Activated CD4-positive, alpha-beta memory T cell treated with anti-CD3 and anti-CD28 coated beads, Interleukin-2, amount 10 ng/mL, durations not matched to agents 7 days and 5 days (primary cell): Measurements from ENCODE around the gene C20orf204. TPM values are rescaled to one million over a fixed set of nuclear protein-coding genes. Genes with fewer than 3 reads are reported as not detected.

Experiments
- CTCF ChIA-PET: fragments of 350-600 bp; sonication (Branson Sonifier 250); formaldehyde crosslinking; loops from one replicate; lab custom pipeline; 2021; ENCODE audit warnings: antibody characterized with exemption, inconsistent platforms; lab: Charles Lee
- POLR2A ChIA-PET: fragments of 350-600 bp; sonication (Branson Sonifier 250); formaldehyde crosslinking; loops from one replicate; lab custom pipeline; 2021; ENCODE audit warnings: antibody characterized with exemption; lab: Charles Lee
- DNase-seq: peaks from one replicate; pipeline ENCODE4 v3.0.0-alpha.2; 2020
- H3K27ac Mint-ChIP-seq: one replicate; pipeline ENCODE4 v1.8.0; 2021; ENCODE audit warnings: mild to moderate bottlenecking, mixed read lengths
- H3K27me3 Mint-ChIP-seq: one replicate; pipeline ENCODE4 v1.8.0; 2021; ENCODE audit warnings: mixed read lengths
- H3K36me3 Mint-ChIP-seq: one replicate; pipeline ENCODE4 v1.8.0; 2021; ENCODE audit warnings: low read depth, mixed read lengths
- H3K4me1 Mint-ChIP-seq: one replicate; pipeline ENCODE4 v1.8.0; 2021; ENCODE audit warnings: mixed read lengths
- H3K4me3 Mint-ChIP-seq: one replicate; pipeline ENCODE4 v1.8.0; 2021; ENCODE audit warnings: mild to moderate bottlenecking, mixed read lengths
- H3K9me3 Mint-ChIP-seq: one replicate; pipeline ENCODE4 v1.8.0; 2021; ENCODE audit warnings: mixed read lengths
- total RNA-seq, 2 experiments: library from RNA; stranded (reverse); gene quantifications; one replicate each; pipeline ENCODE4 v1.2.3, GENCODE V29; 2021

Gene C20orf204
- total RNA-seq, 2 experiments from 2014 or later = 6.9 to 7.2 TPM

DNA sequence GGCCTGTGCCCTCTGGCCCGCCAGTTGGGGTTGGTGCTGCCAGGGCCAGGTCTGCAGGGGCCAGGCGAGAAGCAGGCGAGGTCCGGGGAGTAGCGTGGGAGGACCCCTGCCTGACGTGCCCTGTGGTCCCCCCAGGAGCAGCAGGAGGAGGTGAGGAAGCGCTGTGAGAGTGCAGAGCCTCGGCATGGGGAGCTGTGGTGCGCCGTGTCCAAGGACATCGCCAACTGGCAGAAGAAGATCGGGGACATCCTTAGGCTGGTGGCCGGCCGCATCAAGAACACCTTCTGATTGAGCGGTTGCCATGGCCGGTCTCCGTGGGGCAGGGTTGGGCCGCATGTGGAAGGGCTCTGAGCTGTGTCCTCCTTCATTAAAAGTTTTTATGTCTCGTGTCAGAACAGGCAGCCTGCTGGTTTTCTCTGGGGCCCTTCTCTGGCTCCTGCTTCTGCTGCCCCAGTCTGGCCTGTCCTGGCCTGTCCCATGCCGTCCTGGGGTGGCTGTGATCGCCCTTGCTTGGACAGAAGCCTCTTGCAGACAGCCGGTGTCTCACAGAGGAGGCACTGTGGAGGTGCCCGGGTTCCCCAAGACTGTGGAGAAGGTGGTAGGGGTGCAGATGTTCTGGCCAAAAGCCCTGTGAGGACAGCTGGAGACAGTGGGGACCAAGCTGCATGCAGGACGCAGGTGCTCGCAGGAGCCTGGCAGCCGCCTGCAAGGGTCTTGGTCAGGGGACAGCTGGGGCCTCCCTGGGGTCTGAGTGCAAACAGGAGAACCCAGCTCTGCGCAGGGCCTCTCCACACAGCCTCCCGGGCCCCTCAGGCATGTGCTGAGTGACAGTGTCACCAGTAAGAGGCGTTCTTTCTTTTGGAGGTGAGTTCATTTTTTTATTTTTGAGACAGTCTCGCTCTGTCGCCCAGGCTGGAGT is 3.0 kb upstream of the C20orf204 start:
- DNase-seq = no peak
- CTCF ChIA-PET = interaction anchor here (1.1 kb wide), 1 partner anchor 51 kb away, joined by 4 read pairs; no protein-coding TSS in a partner anchor
- POLR2A ChIA-PET = no interaction called here
- no peak overlapping the region for H3K4me3 Mint-ChIP-seq
- peaks cover 44% of the 10 kb centered on the region for H3K36me3 Mint-ChIP-seq
- no peaks in the 10 kb centered on the region for H3K9me3 Mint-ChIP-seq
- peaks cover 45% of the 10 kb centered on the region for H3K4me1 Mint-ChIP-seq
- H3K27me3 Mint-ChIP-seq = no peaks in the 10 kb centered on the region
- H3K27ac Mint-ChIP-seq = peak overlapping the region; percentile 97

DNA sequence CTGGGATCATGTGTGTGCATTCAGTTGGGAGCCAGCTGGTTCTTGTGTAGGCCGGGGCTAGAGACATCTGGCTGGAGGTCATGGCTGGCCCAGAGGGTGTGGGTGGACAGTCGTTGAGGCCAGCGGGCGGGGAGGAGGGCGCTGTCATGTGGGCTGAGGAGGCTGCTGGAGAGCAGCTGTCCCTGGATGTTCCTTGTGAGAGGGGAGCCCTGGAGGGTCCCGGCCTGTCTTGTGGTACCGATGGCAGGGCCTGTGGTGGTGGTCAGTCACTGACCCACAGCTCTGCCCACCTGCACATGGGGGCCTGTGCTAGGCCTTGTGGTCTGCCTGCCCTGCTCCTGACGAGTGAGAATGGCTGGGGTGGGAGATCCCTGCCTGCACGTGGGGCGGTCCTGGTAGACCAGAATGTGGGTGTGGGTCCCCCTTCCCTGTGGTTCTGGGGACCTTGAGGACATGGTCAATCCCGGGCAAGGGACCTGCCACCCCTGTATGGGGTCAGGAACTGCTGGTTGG is 1.9 kb upstream of the C20orf204 start:
- H3K4me3 Mint-ChIP-seq = no peak overlapping the region
- no peaks in the 10 kb centered on the region for H3K27me3 Mint-ChIP-seq
- peak overlapping the region; percentile 97 for H3K27ac Mint-ChIP-seq
- ChIA-PET CTCF (interaction anchor here (0.5 to 1.1 kb wide), 3 partner anchors 9 to 497 kb away, joined by 3 to 4 read pairs (median 3); partner anchors contain the start of gene PTK6), POLR2A (interaction anchor here (0.8 to 1.0 kb wide), 3 partner anchors 25 to 53 kb away, joined by 3 read pairs; partner anchors contain the start of gene PRPF6)
- peaks cover 45% of the 10 kb centered on the region for H3K4me1 Mint-ChIP-seq
- no peak for DNase-seq
- H3K36me3 Mint-ChIP-seq = peaks cover 39% of the 10 kb centered on the region
- H3K9me3 Mint-ChIP-seq = no peaks in the 10 kb centered on the region

DNA sequence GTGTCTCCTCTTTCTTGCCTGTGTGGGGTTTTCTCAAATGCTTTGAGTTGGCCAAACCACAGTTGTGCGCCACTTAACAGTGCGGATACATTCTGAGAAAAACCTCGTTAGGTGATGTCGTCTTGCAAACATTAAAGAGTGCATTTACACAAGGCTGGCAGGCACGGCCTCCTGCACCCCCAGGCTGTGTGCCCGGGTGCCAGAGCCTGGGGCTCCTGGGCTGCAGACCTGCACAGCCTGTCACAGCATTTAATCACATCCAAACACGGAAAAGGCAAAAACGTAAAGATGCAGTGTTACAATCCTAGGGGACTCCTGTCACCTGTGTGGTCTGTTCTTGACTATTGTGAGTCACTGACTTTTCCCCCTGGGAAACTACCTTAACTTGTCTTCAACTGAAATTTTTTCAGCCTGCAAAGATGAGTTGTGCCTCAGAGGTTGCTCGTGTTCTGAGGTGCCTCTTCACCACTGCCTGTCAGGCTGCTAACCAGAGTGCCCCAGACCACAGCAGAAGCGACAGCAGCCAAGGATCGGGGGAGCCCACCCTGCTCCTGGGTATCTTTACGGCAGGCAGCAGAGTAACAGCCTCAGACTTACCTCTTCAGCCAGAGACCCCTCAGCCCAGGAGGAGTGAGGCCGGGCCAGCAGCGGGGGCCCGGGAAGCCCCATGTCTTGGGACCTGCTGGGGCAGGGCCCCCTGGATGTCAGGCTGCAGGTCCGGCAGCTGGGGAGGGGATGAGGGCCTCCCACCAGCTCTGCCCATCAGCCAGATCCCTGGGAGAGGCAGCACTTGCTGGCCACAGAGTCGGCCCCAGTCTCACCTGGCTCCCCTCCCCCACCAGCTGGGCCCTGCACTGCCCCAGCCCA is 683 bp upstream of the C20orf204 start:
- Mint-ChIP-seq H3K27ac (peak overlapping the region; percentile 97), H3K4me3 (peak overlapping the region; percentile 38), H3K4me1 (peaks cover 58% of the 10 kb centered on the region), H3K36me3 (peaks cover 27% of the 10 kb centered on the region), H3K27me3 (no peaks in the 10 kb centered on the region), H3K9me3 (no peaks in the 10 kb centered on the region)
- ChIA-PET POLR2A (interaction anchor here (1.0 to 7.2 kb wide), 3 partner anchors 31 to 57 kb away, joined by 3 to 83 read pairs (median 4); partner anchors contain the start of genes PRPF6 and SAMD10), CTCF (interaction anchor here (6.8 kb wide), 1 partner anchor 55 kb away, joined by 117 read pairs; the partner anchor contains the start of genes PRPF6 and SAMD10)
- DNase-seq = peak; percentile 72

DNA sequence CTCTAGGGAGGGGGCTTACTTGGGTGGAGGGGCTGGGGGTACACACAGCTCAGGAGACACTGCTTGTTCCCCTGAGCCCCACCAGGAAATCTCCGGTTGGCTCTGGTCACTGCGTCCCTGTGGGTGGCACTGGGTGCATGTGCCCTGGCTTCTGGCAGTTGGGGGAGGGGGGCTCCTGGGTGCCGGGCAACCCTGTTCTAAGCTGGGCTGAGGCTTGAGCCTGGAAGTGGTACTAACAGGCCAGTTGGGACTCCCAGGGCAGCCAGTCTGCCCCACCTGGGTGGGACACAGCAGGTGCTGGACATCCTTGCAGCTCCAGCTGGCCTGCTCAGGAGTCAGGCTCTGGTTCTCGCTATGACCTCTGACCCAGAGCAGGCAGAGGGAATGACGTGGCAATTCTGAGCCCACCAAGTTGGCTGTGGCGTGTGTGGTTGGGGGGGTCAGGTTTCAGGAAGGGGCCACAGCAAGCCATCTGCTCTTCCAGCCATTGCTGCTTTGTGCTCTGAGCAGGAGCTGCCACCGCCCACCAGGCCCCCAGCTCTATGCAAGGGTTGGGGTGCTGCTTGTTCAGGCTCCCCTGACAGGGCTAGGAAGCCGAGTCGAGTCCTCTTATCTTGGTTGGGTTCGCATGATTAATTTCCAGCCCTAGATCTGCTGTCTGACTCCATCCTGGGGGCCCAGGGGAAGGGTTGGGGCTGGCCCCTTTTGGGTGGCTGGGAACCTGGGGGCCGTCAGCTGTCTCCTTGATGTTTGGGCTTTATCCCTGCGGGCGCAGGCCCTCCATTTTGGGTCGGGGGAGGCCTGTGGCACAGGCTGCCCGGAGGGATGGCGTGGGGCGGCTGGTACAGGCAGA is 590 bp downstream of the C20orf204 start:
- Mint-ChIP-seq H3K9me3 (no peaks in the 10 kb centered on the region), H3K27ac (peak overlapping the region; percentile 97), H3K27me3 (peaks cover 1% of the 10 kb centered on the region), H3K4me1 (peaks cover 63% of the 10 kb centered on the region), H3K36me3 (peaks cover 17% of the 10 kb centered on the region), H3K4me3 (no peak overlapping the region)
- POLR2A ChIA-PET = interaction anchor here (1.0 to 7.2 kb wide), 5 partner anchors 9 to 59 kb away, joined by 3 to 83 read pairs (median 3); partner anchors contain the start of genes PRPF6 and SAMD10
- CTCF ChIA-PET = interaction anchor here (3.5 to 6.8 kb wide), 2 partner anchors 56 to 62 kb away, joined by 19 to 117 read pairs; partner anchors contain the start of genes PRPF6 and SAMD10
- no peak for DNase-seq

DNA sequence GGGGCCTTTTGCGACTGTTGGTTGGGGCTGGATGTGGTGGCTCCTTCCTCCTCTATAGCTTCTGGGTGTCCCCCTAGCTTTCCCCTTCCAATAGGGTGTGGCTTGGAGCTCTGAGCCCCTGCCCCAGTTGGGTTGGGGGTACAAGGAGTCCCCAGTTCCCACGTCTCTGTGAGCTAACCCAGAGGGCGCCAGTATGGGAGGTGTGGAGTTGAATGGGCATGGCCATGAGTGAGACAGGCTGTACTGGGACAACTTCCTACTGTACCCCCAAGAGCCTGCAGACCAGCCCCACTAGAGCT is 1.2 kb downstream of the C20orf204 start:
- H3K9me3 Mint-ChIP-seq = no peaks in the 10 kb centered on the region
- H3K36me3 Mint-ChIP-seq = peaks cover 14% of the 10 kb centered on the region
- no peak for DNase-seq
- H3K27me3 Mint-ChIP-seq = peaks cover 1% of the 10 kb centered on the region
- H3K27ac Mint-ChIP-seq = peak overlapping the region; percentile 97
- peaks cover 69% of the 10 kb centered on the region for H3K4me1 Mint-ChIP-seq
- CTCF ChIA-PET = interaction anchor here (3.5 to 6.8 kb wide), 2 partner anchors 56 to 63 kb away, joined by 19 to 117 read pairs; partner anchors contain the start of genes PRPF6 and SAMD10
- POLR2A ChIA-PET = interaction anchor here (1.1 to 7.2 kb wide), 5 partner anchors 10 to 59 kb away, joined by 3 to 83 read pairs (median 4); partner anchors contain the start of genes PRPF6, SAMD10 and TCEA2
- peak overlapping the region; percentile 64 for H3K4me3 Mint-ChIP-seq

DNA sequence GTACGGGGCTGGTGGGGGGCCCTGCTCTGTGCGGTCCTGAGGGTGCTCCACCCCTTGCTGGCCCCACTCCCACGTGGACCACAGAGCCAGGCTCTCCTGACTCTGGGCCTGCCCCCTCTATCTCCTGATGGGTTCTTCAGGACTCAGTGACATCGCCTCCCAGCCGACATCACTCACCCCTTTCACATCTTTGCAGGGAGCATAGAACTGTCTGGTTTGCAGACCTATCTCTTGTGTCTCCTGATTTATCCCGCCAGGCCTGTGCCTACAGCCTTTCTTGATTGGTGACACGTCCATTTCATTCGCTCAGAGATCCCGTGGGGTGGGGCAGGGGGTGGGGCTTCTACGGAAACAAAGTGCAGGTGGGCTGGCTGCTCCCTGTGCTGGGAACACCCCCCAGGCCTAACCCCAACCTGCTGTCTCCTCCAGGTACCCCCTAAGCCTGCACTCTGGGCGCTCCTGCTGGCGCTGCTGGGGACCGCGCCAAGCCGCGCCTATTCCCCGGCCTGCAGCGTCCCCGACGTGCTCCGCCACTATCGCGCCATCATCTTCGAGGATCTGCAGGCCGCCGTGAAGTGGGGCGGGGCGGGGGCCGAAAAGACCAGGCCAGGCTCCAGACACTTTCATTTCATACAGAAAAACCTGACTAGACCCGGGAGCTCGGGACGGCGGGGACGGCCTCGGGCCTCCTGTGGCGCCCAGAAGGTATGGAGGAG is 1.7 kb downstream of the C20orf204 start:
- DNase-seq = no peak

DNA sequence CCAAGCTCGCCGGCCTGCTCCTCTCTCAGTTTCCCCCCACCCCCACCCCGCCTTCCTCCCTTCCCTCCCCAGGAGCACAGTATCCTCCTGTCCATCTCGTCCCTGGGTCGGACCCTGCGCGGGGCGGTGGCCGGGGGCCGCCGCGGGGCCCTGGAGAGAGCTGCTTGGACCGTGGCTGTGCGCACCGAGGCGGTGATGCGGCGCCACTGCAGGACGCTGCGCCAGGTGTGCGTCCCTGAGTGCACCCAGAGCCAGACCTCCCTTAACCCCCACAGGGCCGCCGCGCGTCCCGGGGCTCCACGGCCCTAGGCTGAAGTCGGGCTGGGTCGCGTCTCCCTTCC is 2.2 kb downstream of the C20orf204 start:
- H3K4me1 Mint-ChIP-seq = peaks cover 68% of the 10 kb centered on the region
- no peak overlapping the region for H3K27ac Mint-ChIP-seq
- POLR2A ChIA-PET = interaction anchor here (1.0 to 7.2 kb wide), 17 partner anchors 12 to 518 kb away, joined by 3 to 83 read pairs (median 5); partner anchors contain the start of genes LKAAEAR1, OPRL1, PPDPF and PRPF6
- H3K27me3 Mint-ChIP-seq = peaks cover 1% of the 10 kb centered on the region
- DNase-seq = no peak
- H3K36me3 Mint-ChIP-seq = peaks cover 11% of the 10 kb centered on the region
- H3K9me3 Mint-ChIP-seq = no peaks in the 10 kb centered on the region
- CTCF ChIA-PET = interaction anchor here (0.8 to 6.8 kb wide), 29 partner anchors 9 to 518 kb away, joined by 3 to 117 read pairs (median 6); partner anchors contain the start of genes ARFRP1, LKAAEAR1, OPRL1 and PPDPF
- peak overlapping the region; percentile 68 for H3K4me3 Mint-ChIP-seq

More for the DNA sequence above, 1.7 kb downstream of the C20orf204 start:
- H3K4me1 Mint-ChIP-seq = peaks cover 68% of the 10 kb centered on the region
- H3K36me3 Mint-ChIP-seq = peaks cover 11% of the 10 kb centered on the region
- no peaks in the 10 kb centered on the region for H3K9me3 Mint-ChIP-seq
- H3K4me3 Mint-ChIP-seq = peak overlapping the region; percentile 64
- peak overlapping the region; percentile 97 for H3K27ac Mint-ChIP-seq
- POLR2A ChIA-PET = interaction anchor here (1.1 to 7.2 kb wide), 17 partner anchors 10 to 517 kb away, joined by 3 to 83 read pairs (median 5); partner anchors contain the start of genes LKAAEAR1, OPRL1, PPDPF and PRPF6
- CTCF ChIA-PET = interaction anchor here (1.0 to 6.8 kb wide), 18 partner anchors 9 to 499 kb away, joined by 3 to 117 read pairs (median 6); partner anchors contain the start of genes ARFRP1, LKAAEAR1, OPRL1 and PRPF6
- H3K27me3 Mint-ChIP-seq = peaks cover 1% of the 10 kb centered on the region

DNA sequence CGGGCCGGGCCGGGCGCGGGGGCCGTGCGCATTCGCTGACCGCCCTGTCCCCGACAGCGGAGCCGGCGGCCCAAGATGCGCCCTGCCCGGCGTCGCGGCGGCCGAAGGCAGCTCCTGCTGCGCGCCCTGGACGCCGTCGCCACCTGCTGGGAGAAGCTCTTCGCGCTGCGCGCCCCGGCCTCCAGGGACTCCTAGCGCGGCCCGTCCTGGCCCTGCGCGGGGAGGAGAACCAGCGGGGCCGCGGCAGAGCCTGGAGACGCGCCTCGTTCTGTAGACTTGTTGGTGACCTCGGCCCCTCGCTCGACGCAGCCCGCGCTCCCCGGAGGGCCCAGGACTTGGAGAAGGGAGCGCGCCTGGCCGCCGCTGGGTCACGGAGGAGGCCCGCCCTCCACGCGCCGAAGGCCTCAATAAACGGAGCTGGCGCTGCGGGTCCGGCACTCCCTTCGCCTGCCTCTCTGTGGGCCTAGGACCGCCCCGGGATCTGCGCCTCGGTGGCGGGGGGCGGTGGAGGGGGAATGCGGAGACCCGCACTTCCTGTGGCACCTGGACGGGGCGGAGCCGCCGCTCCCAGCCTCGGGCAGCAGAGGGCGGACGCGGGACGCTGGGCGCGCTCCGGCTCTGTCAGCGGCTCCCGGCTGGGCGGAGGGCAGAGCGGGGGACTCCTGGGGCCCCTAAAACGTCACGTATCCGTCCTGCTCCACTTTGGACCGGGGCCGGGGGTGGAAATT is 2.7 kb downstream of the C20orf204 start:
- POLR2A ChIA-PET = interaction anchor here (1.0 to 7.2 kb wide), 20 partner anchors 12 to 518 kb away, joined by 3 to 83 read pairs (median 5); partner anchors contain the start of genes LKAAEAR1, OPRL1, PPDPF and PRPF6
- peak overlapping the region; percentile 68 for H3K4me3 Mint-ChIP-seq
- peak overlapping the region; percentile 35 for H3K27ac Mint-ChIP-seq
- peaks cover 10% of the 10 kb centered on the region for H3K36me3 Mint-ChIP-seq
- peaks cover 5% of the 10 kb centered on the region for H3K27me3 Mint-ChIP-seq
- DNase-seq = peak; percentile 84
- H3K9me3 Mint-ChIP-seq = no peaks in the 10 kb centered on the region
- CTCF ChIA-PET = interaction anchor here (0.6 to 6.8 kb wide), 32 partner anchors 8 to 518 kb away, joined by 3 to 117 read pairs (median 6); partner anchors contain the start of genes ARFRP1, LKAAEAR1, OPRL1 and PPDPF
- H3K4me1 Mint-ChIP-seq = peaks cover 68% of the 10 kb centered on the region

DNA sequence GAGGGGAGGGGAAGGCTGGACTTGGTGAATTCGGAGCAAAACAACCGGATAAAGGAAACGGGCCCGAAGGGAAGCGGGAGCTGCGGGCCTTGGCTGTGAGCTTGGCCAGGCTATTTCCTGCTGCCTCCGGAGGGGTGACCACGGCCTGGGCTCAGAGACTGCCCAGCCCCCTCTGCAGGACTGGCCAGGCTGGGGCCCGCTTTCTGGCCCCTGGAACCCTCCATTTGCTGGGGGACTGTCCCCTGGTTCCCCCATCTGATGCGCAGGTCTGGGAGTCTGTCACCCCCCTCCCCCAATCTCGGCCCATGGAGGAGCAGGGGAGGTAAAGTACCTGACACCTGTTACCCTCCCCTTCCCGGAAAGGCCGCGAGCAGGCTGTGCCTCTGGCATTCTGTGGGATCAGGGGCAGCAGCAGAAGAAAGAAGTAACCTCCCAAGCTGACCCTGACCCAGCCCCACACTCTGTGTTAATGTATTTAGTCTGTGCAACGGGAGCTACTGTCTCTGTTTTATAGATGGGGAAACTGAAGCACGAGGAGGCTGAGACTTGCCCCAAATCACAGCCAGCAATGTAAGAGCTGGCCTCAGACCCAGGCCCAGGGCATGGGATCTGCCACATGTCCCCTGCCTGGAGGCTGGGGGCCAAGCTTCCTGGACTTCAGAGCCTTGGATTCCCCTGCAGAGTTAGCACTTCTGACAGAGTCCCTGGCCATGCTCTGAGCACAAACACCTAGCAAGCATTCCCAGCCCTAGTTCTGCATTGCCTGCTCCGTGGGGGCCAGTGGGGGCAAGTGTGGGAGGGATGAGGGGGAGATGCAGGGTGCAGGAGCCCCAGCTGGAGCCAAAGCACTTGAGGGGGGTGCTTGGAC is 3.5 kb downstream of the C20orf204 start:
- H3K27ac Mint-ChIP-seq = peak overlapping the region; percentile 40
- DNase-seq = no peak
- ChIA-PET POLR2A (interaction anchor here (1.0 to 7.2 kb wide), 17 partner anchors 11 to 519 kb away, joined by 3 to 83 read pairs (median 7); partner anchors contain the start of genes LKAAEAR1, OPRL1, PPDPF and PRPF6), CTCF (interaction anchor here (0.6 to 6.8 kb wide), 25 partner anchors 9 to 519 kb away, joined by 3 to 117 read pairs (median 6); partner anchors contain the start of genes ARFRP1, LKAAEAR1, OPRL1 and PPDPF)
- H3K4me3 Mint-ChIP-seq = peak overlapping the region; percentile 68
- peaks cover 10% of the 10 kb centered on the region for H3K27me3 Mint-ChIP-seq
- peaks cover 2% of the 10 kb centered on the region for H3K36me3 Mint-ChIP-seq
- peaks cover 65% of the 10 kb centered on the region for H3K4me1 Mint-ChIP-seq
- no peaks in the 10 kb centered on the region for H3K9me3 Mint-ChIP-seq
